Activated CD8-positive, alpha-beta memory T cell treated with anti-CD3 and anti-CD28 coated beads, Interleukin-2, amount 50 U/mL, for 1 hour (primary cell): ENCODE results near the gene TMEM266.

Experiments
- DNase-seq: peaks from one replicate; pipeline ENCODE4 v3.0.0-alpha.2; 2020; ENCODE audit errors: extremely low read depth

Gene TMEM266

DNA sequence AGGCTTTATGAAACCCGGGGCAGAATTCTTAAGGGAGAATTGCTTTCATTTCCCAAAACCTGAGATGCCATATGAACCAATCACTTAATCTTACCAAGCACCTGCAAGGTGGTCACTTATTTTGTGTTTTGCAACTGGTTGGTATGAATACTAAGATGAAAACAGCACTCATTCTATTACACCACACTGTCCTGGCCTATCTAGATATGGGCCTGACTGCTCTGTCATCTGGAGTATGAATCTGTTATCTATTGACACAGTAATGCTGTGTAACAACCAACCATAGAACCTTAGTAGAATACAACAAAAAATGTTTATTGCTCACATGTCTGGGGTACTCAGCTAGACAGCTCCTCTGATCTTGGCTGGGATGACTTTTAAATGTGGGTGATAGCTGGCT lies 74.8 kb downstream of the TMEM266 start:
- no peak for DNase-seq

DNA sequence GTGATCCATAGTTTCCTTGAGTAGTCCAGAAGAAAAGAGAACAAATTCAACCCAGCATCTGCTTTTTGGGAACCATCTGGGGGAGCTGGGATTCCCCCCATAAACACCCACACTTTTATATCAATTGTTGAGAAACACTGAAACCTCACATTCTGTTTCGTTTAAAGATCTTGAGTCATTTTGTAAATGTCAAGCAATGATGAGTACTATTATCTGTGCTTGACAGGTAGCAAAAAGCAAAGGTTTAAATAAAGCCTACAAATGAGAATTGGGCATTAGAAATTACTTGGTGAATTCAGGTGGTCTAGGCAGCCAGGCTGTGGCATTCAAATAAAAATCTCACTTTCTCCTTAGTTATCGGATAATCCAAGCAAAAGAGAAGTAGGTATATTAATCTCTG lies 75.7 kb downstream of the TMEM266 start:
- no peak for DNase-seq

DNA sequence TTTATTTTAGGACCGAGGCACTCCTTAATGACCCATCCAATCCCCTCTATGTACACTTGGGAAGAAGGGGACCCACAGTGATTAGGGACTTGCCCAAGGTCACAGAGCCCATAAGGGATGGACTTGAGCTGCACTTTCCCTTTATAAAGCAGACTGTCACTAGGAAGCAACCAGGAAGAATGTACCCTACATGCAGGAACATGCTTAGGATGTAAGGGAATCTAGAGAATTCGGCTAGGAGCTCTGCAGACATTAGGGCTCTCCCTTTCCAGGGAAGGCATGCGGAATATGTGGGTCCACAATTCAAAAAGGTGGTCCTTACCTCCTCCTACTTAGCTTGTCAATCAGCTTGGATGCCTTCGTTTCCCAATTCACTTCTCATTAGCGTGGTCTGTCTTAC lies 78.7 kb downstream of the TMEM266 start:
- no peak for DNase-seq

DNA sequence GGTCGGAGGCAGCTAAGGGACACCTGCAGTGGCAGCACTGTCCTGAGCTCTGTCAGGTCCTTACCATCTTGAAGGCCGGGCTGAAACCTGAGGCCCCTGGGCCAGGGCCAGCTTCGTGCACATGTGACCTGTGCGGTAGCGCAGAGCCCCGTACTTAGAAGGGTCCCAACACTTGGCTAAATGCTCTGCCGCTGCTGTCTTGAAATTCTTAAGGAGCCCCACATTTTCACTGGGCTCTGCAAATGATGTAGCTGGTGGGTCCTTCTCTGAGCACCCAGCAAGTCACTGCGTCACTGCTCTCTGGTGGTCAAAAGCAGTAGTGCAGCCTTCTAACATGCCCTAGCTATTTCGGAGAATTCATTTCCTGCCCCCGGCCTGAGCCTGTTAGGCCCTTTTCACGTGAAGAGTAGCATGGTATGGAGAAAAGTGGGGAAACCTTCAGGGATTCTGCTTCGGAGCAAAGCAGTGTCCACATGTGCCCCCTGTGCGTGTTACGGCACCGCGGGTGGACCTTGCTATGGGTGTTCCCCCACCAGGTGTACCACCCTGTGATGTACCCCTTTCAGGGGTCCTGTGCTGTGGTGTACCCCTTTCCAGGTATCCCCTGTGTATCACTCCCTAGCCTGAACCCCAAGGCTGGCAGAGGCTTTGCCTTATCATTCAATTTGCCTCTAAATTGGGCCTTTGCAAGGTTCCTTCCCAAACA lies 79.7 kb downstream of the TMEM266 start:
- no peak for DNase-seq

DNA sequence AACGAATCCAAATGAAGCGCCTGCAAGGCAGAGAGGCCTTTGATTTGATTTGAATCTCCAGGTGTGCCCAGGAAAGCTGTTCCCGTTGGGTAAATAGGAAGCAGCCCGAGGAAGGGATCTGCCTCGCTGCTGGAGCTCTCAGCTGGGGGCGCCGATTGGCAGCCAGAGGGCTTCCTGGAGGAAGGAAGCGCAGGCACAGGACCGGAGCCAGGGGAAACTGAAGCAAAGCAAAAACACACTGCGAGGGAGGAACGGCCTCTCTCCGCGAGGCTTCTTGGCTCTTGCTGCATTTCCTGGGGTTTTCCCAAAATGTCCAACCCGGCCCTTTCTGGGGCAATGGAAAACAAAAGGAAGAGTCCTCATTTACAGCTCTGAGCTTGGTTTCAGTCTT lies 80.3 kb downstream of the TMEM266 start:
- no peak for DNase-seq

DNA sequence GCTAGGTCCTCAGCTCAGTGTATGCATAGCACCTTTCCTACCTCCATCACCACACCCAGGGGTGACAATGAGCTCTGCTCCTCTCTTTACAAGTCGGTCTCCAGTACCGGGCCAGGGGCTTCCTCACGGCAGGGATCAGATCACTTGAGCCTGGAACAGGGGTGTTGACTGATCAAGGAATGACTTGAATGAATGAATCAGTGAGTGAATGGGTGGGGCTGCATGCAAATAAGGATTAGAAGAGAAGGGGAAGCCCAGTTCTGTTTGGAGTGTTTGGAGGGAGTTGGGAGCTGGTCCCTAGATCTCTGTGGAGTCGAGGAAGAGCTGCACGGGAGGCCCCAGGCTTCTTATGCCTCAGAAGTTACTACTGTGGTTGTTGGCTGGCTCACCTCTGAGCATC lies 87.0 kb downstream of the TMEM266 start:
- no peak for DNase-seq

DNA sequence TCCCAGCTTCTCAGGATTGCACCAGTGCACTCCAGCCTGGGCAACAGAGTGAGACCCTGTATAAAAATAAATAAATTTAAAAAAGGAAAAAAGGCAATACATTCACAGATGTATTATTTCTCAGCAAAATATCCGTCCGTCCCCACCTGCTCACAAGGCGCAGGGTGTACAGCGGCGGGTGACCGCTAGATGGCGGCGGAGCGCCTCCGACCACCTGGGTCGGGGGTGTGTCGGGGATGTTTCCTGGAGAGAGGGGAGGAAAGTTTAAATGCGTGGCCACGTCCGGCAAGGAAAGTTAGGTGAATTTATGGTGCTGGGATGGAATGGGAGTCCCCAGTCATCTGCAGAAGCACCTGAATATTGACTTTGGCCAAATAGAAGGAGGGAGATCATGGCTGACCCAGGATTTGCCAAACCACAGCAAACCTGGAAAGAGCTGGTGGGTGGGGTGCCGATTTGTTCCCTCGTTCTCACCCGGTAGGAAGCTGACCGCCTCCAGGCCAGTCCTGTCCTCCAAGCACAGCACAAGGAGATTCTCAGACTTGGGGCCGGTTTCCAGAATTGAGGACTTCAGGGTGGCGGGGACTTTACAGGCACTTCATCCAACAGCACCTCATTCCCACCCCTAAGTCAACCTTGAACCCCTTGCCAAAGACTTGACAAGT lies 88.3 kb downstream of the TMEM266 start:
- no peak for DNase-seq

DNA sequence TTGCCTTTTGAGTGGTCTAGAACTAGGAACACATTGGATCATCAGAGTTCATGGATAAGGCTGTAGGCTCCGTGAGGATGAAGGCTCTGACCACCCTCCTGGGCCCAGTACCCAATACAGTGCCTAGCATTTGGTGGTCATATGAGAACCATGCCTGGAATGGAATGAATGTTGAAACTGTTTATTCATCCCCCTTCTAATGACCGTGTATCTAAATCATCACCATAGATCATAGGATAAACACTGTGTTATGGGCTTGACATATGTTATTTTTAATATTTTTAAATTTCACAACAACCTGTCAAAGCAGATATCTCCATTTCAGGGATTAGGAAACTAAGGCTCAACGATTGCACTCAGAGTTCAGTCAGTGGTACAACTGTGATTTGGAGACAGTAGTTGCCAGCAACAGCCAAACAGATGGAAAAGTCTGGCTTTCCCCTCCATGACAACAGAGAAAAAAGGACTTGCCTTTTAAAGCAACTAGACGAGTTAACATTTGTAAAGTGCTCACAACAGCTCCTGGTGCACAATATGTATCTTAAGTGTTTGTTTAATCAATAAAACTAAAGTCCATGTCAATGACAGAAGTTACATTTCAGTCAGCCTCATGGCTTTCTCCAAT lies 89.6 kb downstream of the TMEM266 start:
- DNase-seq = no peak

DNA sequence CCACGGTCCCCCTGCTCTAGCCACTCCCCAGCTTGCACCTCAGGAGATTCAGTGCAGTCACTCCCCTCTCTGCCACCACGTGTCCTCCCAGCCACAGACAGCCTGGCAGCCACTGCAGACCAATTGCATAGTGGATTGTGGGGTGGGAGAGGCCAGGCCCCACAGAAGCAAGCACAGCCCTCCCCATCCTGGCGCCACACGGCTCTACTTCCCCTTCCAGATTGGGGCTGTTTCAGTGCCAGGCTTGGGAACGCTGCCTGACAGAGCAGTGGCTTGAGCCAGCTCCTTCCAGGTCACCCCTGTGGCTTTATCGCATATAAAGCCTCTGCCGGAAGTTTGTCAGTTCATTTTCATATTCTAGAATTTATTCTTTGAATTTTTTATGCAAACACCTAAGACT lies 90.7 kb downstream of the TMEM266 start:
- DNase-seq = no peak

DNA sequence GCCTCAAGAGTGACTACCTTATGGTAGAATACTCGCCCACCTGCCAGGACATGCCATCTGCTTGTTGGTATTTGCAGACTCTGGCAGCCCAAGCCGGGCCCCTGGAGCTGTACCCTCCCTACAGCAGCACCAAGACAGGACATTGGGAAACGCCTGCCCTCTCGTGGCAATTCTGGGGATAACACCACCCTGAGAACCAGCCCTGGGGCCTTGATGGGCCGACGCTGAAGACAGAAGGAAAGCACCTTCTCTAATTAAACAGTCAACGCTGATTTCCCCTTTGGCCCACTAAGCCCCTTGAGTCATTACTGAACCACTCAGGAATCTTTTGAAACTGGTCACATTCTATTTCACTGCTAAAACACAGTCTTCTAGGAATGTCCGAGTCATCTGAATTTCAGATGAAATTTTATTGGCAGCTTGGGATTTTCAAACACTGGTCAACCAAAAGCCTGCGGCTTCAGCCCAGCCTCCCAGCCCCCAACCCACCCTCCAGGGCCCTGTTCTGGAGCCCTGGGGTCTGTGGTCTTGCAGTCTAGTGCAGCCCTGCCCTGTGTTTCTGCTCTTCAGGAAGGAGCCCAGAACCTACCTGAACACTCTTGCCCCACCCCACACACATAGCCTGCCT lies 91.3 kb downstream of the TMEM266 start:
- no peak for DNase-seq

DNA sequence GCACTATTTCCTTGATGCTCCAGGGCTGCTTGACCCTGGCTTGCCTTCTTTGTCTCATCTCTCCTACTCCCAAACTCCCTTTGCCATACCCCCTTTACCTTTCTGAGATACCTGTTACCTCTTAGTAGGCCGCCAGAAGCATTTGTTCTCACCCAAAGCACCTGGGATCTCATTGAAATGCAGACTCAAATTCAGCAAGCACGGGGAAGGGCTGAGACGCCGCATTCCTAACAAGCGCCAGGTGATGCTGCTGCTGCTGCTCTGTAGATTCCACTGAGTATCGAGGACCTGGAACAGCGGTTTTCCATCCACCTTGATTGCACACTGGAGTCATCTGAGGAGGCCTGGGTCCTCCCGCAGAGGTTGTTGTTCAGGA lies 91.8 kb downstream of the TMEM266 start:
- no peak for DNase-seq

DNA sequence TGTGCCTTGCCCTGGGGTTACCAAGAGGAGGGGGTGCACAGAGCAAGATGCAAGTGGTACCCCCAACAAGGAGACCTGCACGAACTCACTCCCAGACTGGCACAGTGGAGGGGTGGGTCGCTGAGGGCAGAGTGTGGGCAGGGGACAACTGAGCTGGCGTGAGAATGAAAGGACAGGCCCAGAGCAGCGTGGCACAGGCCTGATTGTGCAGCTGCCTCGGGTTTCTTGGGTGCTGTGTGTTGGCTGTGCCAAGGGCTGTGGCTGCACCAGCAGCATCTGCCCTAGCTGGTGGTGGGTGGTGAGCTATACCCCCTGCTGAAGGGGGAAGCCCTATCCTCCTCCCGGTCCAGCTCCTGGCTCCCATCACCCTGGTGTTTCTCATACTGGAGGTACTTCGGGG lies 92.4 kb downstream of the TMEM266 start:
- no peak for DNase-seq

DNA sequence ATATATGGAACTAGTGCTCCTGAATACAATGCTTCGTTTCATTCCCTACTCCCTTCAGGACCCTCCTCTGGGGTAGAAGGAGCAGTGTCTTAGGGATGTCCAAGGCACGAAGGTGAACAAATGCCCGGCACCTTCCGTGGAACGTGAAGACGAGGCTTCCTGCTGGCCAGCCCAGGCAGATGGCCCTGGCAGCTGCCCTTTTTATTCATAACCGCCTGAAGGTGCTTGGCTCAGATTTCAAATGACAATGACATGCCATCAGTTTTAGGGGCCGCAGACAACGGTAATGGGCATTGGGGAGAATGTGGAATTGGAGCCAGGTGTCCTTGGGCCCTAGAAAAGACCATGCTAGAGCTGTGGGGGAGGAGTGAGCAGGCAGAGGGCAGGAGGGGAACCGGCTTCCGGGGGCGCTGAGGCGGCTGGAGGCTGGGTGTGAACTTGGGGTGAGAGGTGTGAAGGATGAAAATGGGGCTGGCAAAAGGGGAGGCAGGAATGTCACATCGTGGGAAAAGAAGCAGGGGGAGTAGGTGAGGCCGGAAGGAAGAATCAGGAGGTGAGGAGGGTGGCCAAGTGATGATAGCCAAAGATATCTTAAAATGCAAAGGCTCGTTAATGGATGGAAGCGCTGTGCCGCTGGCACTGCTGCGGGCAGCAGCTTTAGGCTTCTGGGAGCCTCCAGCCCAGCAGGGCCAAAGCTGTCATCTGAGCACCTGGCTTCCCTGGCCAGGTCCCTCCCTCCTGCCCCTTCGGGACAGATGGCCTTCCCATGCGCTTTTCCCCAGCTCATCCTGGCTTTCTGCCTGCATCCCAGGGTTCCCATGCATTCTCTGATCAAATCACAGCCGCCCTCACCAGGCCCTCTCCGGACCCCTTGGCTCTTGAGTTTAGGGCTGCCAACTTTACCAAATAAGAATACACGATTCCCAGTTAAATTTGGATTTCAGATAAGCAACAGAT lies 93.7 kb downstream of the TMEM266 start:
- DNase-seq = no peak

DNA sequence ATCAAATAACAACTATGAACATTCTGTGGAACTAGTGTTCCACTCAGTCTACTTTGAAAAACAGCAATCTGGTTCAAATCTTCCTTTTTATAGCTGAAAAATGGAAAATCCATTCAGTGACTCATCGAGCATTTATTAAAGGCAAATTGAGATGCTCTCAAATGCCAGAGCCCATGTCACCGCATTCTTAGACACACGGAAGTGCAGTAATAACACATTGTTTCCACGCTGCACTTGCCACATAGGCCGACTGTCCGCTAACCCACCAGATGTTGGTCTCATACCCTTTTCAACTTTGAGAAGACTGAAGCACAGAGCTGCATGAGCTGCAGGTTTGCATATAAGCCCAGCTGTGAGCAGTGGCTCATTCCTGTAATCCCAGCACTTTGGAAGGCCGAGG lies 95.9 kb downstream of the TMEM266 start:
- no peak for DNase-seq

DNA sequence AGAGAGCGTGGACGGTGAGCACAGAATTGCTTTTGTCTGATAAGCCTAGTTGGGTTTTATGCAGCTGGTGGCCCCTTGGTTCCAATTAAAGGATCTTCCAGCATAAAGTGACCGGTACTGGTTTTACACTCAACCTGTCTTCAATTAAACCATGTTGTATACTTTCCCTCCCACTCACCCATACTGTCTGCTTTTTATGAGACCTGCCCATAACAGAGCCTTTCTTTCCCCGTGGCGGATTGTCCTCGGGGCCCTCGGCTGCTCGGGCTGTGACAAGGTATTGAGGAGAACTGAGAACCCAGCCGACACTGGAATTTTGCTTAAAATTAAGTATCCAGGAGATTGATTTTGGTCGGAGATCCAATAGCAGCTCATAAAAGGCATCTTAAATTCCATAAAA lies 98.4 kb downstream of the TMEM266 start:
- no peak for DNase-seq

DNA sequence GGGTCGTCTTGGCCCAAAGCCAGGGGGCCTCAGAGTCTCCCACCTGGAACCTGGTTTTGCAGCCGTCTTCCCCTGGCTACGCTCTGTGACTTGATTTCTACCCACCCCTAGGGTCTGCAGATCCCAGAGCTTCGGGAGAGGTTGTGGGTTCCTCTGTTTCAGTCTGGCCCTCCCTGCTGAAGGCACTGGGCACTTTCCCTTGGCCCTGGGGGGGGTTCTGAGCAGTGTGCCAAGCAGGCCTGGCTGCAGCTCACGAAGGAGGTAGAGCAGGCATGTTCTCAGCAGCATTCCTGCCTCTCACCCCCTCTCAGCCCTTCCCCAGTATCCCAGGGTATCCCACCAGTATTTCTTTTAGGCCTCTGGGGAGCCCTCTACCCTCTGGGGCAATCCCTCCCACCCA lies 99.0 kb downstream of the TMEM266 start:
- DNase-seq = no peak

DNA sequence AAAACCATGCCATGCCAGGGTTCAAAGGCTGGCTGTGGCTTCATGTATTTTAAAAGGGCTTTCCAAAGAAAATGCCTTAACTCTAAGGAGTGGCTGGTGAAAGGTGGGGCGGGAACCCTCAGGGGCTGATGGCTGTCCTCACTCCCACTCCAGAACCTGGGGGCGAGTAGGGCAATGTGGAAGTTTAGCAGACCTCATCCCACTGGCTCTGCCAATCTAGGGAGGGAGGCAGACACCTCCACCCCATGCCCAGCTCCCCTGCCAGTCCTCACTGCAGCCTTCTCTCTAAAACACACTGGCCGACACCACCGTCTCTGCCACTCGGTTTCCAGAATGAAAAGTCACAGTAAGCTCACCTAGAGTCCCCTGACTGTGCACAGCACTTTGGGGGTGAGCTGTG lies 99.5 kb downstream of the TMEM266 start:
- DNase-seq = no peak

DNA sequence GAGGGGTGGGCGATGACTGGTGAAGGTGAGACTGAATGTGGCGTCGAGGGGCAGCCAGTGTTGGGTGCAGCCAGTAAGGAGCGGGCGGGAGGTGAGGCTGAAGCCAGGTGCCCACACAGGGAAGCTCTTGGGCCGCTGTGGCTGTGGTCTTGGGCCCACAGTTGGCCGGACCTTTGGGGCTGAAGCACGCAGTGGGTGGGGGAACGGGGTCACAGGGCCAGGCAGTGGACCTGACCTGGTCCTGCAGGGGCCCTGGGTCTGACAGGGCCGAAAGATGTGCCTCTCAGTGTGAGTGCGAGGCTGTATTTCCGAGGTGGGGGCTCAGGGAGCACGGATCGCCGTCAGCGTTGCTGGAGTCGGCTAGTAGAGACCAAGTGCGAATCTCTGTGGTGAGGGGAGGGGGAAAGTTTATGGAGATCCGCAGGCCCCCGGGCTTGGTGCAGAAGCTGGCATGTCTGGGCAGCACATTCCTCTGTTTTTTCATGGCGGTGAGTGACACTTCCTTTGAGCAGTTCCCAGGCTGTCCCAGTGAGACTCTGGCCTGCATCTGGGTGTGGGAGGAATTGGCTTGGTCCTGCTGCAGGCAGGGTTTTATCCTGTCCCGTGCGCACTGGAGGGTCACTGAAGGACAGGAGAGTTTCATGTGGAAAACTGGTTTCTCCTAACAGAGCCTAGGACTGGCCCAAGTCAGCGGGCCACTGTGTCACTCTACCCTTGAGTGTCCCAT lies 100.8 kb downstream of the TMEM266 start:
- DNase-seq = no peak

DNA sequence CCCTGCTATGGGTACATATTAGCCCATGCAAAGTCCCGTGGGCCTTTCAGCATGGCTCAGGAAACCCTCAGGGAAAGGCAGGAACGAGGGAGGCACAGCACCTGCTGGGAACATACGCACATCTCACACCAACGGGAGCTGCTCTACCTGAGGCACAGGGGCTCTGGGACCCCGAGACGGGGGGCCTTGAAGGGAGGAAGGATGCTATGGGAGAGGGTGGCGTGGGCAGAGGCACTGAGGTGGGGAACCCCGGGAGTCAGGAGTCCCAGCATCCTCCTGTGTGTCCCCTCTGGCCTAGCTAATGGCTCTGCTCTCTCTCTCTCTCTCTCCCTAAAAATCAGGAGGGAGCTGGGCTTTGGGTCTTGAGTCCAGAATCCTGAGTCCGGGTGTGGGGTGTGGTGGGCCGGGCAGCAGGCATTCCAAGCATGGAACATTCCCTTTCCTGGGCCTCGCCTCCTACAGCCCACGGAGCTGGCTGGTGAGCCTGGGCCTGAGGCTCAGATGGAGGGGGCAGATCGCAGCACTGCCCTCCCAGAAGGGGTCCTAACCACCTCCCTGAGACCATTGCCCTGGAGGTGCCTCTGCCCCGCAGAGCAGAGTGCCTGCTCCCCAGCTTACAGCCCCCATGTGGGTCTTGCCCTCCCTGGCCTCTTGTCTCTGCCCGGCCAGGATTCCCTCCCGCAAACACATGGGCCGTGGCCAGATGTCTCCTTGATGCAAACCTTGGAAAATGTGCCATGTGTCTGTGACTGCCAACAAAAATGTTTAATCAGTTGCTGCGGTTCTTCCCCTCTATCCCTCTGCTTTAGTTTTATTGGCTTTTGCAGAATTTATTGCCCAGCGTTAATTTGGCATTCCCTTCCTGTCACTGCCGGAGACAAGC lies 101.6 kb downstream of the TMEM266 start:
- no peak for DNase-seq

DNA sequence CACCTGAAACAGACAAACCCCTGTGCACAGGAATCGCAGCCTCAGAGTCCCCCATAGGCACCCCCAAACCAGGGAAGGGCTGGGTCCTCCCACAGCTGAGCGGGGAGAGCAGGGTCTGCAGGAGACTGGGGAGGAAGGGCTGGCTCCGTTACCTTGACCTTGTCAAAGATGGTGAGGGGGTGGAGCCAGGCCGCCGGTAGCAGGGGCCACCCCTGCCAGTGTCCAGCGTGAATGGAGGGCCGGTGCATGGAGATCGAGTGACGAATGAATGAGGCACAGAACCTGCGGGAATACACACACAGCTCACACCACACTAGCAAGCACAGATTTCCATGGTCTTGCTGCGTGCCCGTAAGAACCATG lies 102.2 kb downstream of the TMEM266 start:
- no peak for DNase-seq
